AG04450 (cell line): ENCODE data around the gene PPP2R5C. TPM values are rescaled to one million over a fixed set of nuclear protein-coding genes. Genes with fewer than 3 reads are reported as not detected.
"Not testable (repeated sequence)": the region's sequence is repeated elsewhere in the genome, so short reads cannot be mapped to it uniquely, and the experiment has no call there.

Source experiments
- CTCF ChIA-PET: fragments of 300-600, 350-600 bp; formaldehyde crosslinking; extraction: SDS; loops from one replicate; lab custom pipeline; 2022; ENCODE audit warnings: antibody characterized with exemption, inconsistent platforms; lab: Charles Lee
- POLR2A ChIA-PET: fragments of 350-600 bp; formaldehyde crosslinking; extraction: SDS; loops from one replicate; lab custom pipeline; 2021; ENCODE audit warnings: antibody characterized with exemption, inconsistent platforms; lab: Yijun Ruan, JAX
- DNase-seq: peaks from one replicate; pipeline ENCODE4 v3.0.0-alpha.2; 2011; ENCODE audit warnings: low read depth, low spot score
- H3K27ac ChIP-seq: one replicate; pipeline ENCODE4 v1.5.1; 2012; ENCODE audit warnings: low read depth, low read length, control low read depth
- H3K27me3 ChIP-seq: one replicate; pipeline ENCODE4 v1.6.0; 2012; ENCODE audit warnings: low read length; ENCODE audit not compliant: control insufficient read depth, insufficient read depth
- H3K4me3 ChIP-seq: 2 replicates; pipeline ENCODE4 v1.5.1; 2011; ENCODE audit warnings: mild to moderate bottlenecking, low read depth, low read length, control low read depth
- H3K9me3 ChIP-seq: 2 replicates; pipeline ENCODE4 v1.5.1; 2012; ENCODE audit warnings: low read length; ENCODE audit not compliant: control insufficient read depth, insufficient read depth
- polyA plus RNA-seq: library from polyadenylated mRNA; depleted of rRNA; stranded (reverse); fragments of >200 nt; gene quantifications from 2 replicates; pipeline ENCODE4 v1.2.3, GENCODE V29; 2011
- TF ChIP-seq, protein P1 (sequence below): IDR thresholded peaks from 2 replicates; pipeline ENCODE4 v1.5.1; 2011; ENCODE audit warnings: low read depth, low read length, control low read depth, inconsistent platforms

PPP2R5C gene
- polyA plus RNA-seq, 1 experiment = 140 TPM

GRCh38 chr14:101790232-101790631 is 28.7 kb downstream of the PPP2R5C start:
- H3K4me3 ChIP-seq = no peak overlapping the region
- CTCF ChIA-PET = interaction anchor here (3.2 kb wide), 1 partner anchor 19 kb away, joined by 21 read pairs; no protein-coding TSS in a partner anchor
- TF ChIP-seq, protein P1, sequence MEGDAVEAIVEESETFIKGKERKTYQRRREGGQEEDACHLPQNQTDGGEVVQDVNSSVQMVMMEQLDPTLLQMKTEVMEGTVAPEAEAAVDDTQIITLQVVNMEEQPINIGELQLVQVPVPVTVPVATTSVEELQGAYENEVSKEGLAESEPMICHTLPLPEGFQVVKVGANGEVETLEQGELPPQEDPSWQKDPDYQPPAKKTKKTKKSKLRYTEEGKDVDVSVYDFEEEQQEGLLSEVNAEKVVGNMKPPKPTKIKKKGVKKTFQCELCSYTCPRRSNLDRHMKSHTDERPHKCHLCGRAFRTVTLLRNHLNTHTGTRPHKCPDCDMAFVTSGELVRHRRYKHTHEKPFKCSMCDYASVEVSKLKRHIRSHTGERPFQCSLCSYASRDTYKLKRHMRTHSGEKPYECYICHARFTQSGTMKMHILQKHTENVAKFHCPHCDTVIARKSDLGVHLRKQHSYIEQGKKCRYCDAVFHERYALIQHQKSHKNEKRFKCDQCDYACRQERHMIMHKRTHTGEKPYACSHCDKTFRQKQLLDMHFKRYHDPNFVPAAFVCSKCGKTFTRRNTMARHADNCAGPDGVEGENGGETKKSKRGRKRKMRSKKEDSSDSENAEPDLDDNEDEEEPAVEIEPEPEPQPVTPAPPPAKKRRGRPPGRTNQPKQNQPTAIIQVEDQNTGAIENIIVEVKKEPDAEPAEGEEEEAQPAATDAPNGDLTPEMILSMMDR = no peak
- H3K27me3 ChIP-seq = no peaks in the 10 kb centered on the region
- DNase-seq = no peak
- POLR2A ChIA-PET = no interaction called here
- no peak overlapping the region for H3K27ac ChIP-seq
- peaks cover 3% of the 10 kb centered on the region for H3K9me3 ChIP-seq

- ChIA-PET POLR2A (interaction anchor here (0.6 kb wide), 1 partner anchor 80 kb away, joined by 4 read pairs; no protein-coding TSS in a partner anchor), CTCF (interaction anchor here (0.5 to 3.2 kb wide), 2 partner anchors 21 to 148 kb away, joined by 5 to 21 read pairs; no protein-coding TSS in a partner anchor)
- Histone ChIP-seq H3K27ac (no peak overlapping the region), H3K4me3 (peak overlapping the region; percentile 33), H3K27me3 (no peaks in the 10 kb centered on the region), H3K9me3 (peaks cover 3% of the 10 kb centered on the region)
- TF ChIP-seq, protein P1 = no peak
- peak; percentile 27 for DNase-seq
Observed at GRCh38 chr14:101791919-101792572, 30.5 kb downstream of the PPP2R5C start.

DNA sequence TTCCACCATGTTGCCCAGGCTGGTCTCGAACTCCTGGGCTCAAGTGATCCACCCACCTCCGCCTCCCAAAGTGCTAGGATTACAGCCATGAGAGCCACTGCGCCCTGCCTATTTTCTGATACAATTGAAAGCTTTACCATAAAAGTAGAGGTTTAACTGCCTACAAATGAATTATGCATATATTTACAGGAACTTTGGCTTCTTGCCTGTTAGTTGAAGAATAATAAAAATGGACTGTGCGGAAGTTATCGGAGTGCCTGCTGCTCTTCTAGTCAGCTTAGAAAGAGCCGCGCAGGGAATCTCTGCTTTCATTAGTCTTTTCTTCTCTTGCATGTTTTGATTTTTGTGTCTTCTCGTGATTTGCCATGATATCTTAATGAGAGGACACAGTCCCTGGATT is 34.5 kb downstream of the PPP2R5C start:
- ChIA-PET CTCF (no interaction called here), POLR2A (no interaction called here)
- Histone ChIP-seq H3K9me3 (peaks cover 3% of the 10 kb centered on the region), H3K27me3 (no peaks in the 10 kb centered on the region), H3K4me3 (no peak overlapping the region), H3K27ac (no peak overlapping the region)
- TF ChIP-seq, protein P1 = no peak
- no peak for DNase-seq

DNA sequence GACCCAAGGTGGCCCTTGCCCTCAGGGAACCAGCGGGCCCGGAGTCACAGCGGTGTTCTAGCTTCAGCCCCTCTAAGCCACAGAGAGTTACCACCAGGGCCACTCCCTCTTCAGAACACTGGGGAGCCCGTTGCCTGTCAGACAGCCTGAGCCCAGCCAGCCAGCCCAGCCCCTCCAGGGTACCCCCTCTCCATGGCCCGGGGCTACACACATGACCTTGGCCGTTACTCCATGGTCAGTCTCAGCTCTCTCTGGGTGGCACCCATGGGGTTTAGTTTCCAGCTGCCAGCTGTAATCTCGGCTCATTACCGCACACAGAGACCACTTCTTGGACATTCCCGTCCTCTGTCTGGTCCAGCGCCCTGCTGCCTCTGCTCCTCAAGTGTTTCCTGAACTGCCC is 35.0 kb downstream of the PPP2R5C start:
- DNase-seq = no peak
- Histone ChIP-seq H3K27me3 (no peaks in the 10 kb centered on the region), H3K27ac (no peak overlapping the region), H3K4me3 (no peak overlapping the region), H3K9me3 (peaks cover 3% of the 10 kb centered on the region)
- ChIA-PET POLR2A (interaction anchor here (0.7 kb wide), 1 partner anchor 87 kb away, joined by 3 read pairs; no protein-coding TSS in a partner anchor), CTCF (no interaction called here)
- TF ChIP-seq, protein P1 = no peak

DNA sequence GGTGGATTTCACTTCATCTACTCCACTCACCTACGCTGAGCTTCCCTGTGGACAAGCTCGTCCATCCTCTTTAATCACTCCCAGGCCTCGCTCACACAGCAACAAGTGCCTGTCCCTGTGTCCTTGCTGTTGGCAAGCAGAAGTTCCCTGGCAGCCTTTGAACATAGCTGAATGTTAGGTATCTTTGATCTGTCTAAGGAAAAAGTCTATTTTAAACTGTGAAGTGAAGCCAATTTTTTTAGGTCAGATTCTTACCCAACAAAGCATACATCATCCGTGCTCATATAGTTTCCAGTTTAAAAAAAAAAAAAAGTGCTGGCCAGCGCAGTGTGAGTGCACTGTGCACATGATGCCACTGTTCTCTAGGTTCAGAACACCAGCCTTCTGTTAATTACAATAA is 36.3 kb downstream of the PPP2R5C start:
- H3K27me3 ChIP-seq = no peaks in the 10 kb centered on the region
- H3K9me3 ChIP-seq = peaks cover 3% of the 10 kb centered on the region
- H3K4me3 ChIP-seq = no peak overlapping the region
- TF ChIP-seq, protein P1 = no peak
- CTCF ChIA-PET = interaction anchor here (1.9 kb wide), 1 partner anchor 27 kb away, joined by 7 read pairs; no protein-coding TSS in a partner anchor
- no peak overlapping the region for H3K27ac ChIP-seq
- POLR2A ChIA-PET = interaction anchor here (0.7 kb wide), 1 partner anchor 129 kb away, joined by 3 read pairs; no protein-coding TSS in a partner anchor
- DNase-seq = no peak

- CTCF ChIA-PET, H3K9me3 ChIP-seq, H3K4me3 ChIP-seq, POLR2A ChIA-PET, DNase-seq, H3K27ac ChIP-seq, H3K27me3 ChIP-seq: not testable (repeated sequence)
Observed at GRCh38 chr14:101804373-101804772, 42.9 kb downstream of the PPP2R5C start.

DNA sequence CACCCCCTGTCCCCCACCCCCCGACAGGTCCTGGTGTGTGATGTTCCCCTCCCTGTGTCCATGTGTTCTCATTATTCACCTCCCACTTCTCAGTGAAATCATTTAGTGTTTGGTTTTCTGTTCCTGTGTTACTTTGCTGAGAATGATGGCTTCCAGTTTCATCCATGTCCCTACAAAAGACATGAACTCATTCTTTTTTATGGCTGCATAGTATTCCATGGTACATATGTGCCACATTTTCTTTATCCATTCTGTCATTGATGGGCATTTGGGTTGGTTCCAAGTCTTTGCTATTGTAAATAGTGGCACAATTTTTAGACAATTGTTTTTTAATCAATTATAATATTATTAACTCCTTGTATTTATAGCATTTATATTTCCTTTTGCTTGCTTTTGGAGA is 44.7 kb downstream of the PPP2R5C start:
- H3K4me3 ChIP-seq, DNase-seq, POLR2A ChIA-PET, CTCF ChIA-PET, H3K9me3 ChIP-seq, H3K27me3 ChIP-seq, H3K27ac ChIP-seq: not testable (repeated sequence)
